WERI-Rb-1 (cell line): Measurements from ENCODE around the gene TRMT112.
"Not testable (repeated sequence)": the region's sequence is repeated elsewhere in the genome, so short reads cannot be mapped to it uniquely, and the experiment has no call there.

Experiments used
- DNase-seq: peaks from one replicate; pipeline ENCODE4 v3.0.0-alpha.2; 2020
- H3K27ac ChIP-seq: fragments of 250-450 bp; sonication (Bioruptor Pico); 2 replicates; pipeline ENCODE4 v1.5.1; 2020; ENCODE audit warnings: mild to moderate bottlenecking, moderate library complexity
- H3K27me3 ChIP-seq: fragments of 250-450 bp; sonication (Bioruptor Pico); 2 replicates; pipeline ENCODE4 v1.5.1; 2021; ENCODE audit warnings: mild to moderate bottlenecking, low read depth, moderate library complexity; ENCODE audit not compliant: insufficient read depth, severe bottlenecking
- H3K36me3 ChIP-seq: fragments of 250-450 bp; sonication (Bioruptor Pico); 2 replicates; pipeline ENCODE4 v1.5.1; 2020; ENCODE audit warnings: mild to moderate bottlenecking, moderate library complexity
- H3K4me3 ChIP-seq: 2 replicates; pipeline ENCODE4 v1.5.1; 2011; ENCODE audit warnings: low read depth, mild to moderate bottlenecking, control low read depth, low read length
- H3K9me3 ChIP-seq: fragments of 250-450 bp; sonication (Bioruptor Pico); 2 replicates; pipeline ENCODE4 v1.5.1; 2021; ENCODE audit warnings: mild to moderate bottlenecking, moderate library complexity; ENCODE audit not compliant: severe bottlenecking
- TF ChIP-seq, protein P1 (sequence below): IDR thresholded peaks from 2 replicates; pipeline ENCODE4 v1.5.1; 2011; ENCODE audit warnings: low read depth, mild to moderate bottlenecking, control low read depth, inconsistent platforms, low read length

Gene TRMT112

DNA sequence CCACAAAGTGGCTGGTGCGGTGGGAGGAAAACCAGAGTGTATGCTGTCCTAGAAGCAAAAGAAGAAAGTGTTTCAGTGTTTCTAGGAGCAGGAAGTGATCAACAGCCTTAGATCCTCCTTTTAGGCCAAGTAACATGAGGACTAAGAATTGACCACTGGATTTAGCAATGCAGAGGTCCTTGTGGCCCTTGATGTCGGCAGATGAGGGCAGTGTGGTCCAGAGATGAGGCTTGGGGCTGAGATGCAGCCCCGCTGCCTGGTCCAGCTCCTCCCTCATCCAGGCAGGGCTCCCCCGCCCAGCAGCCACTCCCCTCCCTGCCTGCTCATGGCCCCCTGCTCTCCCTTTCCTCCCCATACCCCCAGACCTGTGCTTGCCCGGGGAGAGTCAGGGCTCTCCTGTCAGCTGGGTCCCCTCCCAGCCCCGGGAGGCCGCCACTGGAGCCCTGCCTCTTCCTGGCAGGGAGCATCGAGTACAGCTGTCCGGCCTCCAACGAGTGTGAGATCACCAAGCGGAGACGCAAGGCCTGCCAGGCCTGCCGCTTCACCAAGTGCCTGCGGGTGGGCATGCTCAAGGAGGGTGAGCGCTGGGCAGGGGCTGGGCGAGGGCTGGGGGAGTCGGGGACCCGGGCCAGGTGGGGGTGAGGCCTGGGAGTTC is 3.7 kb downstream of the TRMT112 start:
- TF ChIP-seq, protein P1, sequence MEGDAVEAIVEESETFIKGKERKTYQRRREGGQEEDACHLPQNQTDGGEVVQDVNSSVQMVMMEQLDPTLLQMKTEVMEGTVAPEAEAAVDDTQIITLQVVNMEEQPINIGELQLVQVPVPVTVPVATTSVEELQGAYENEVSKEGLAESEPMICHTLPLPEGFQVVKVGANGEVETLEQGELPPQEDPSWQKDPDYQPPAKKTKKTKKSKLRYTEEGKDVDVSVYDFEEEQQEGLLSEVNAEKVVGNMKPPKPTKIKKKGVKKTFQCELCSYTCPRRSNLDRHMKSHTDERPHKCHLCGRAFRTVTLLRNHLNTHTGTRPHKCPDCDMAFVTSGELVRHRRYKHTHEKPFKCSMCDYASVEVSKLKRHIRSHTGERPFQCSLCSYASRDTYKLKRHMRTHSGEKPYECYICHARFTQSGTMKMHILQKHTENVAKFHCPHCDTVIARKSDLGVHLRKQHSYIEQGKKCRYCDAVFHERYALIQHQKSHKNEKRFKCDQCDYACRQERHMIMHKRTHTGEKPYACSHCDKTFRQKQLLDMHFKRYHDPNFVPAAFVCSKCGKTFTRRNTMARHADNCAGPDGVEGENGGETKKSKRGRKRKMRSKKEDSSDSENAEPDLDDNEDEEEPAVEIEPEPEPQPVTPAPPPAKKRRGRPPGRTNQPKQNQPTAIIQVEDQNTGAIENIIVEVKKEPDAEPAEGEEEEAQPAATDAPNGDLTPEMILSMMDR, result no peak
- no peak for DNase-seq
- Histone ChIP-seq H3K9me3 (no peaks in the 10 kb centered on the region), H3K27me3 (no peaks in the 10 kb centered on the region), H3K27ac (no peak overlapping the region), H3K36me3 (peaks cover 14% of the 10 kb centered on the region), H3K4me3 (no peak overlapping the region)

DNA sequence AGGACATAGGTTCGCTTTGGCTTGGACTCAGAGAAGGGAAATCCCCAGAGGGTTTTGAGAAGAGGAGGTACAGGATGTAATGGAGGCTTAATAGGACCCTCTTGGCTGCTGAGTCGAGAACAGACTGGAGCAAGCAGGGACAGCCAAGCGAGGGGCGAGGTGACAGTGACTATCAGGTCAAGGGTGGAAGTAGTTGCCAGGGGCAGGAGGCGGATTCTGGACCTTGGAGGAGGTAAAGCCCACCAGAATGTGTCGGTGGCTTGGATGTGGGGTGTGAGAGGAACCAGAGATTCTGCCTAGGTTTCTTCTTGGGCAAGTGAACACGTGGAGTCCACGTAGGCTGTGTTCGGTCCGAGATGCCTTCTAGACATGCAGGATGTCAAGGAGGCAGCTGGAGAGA is 4.4 kb downstream of the TRMT112 start:
- H3K27me3 ChIP-seq, result no peaks in the 10 kb centered on the region
- H3K36me3 ChIP-seq, result peaks cover 15% of the 10 kb centered on the region
- no peaks in the 10 kb centered on the region for H3K9me3 ChIP-seq
- TF ChIP-seq, protein P1, result no peak
- no peak overlapping the region for H3K27ac ChIP-seq
- no peak for DNase-seq
- no peak overlapping the region for H3K4me3 ChIP-seq

DNA sequence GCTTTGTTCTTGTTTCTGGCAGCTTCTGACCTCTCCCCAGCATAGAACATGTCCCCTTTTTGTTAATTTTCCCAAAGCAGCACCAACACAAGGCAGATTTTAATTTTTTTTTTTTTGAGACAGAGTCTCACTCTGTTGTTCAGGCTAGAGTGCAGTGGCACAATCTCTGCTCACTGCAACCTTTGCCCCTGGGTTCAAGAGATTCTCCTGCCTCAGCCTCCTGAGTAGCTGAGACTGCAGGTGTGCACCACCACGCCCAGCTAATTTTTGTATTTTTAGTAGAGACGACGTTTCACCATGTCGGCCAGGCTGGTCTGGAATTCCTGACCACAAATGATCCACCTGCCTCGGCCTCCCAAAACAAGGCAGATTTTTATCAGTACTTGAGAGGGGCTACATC is 9.6 kb downstream of the TRMT112 start:
- not testable (repeated sequence) for H3K36me3 ChIP-seq, DNase-seq, H3K27me3 ChIP-seq, H3K9me3 ChIP-seq, H3K4me3 ChIP-seq, H3K27ac ChIP-seq

DNA sequence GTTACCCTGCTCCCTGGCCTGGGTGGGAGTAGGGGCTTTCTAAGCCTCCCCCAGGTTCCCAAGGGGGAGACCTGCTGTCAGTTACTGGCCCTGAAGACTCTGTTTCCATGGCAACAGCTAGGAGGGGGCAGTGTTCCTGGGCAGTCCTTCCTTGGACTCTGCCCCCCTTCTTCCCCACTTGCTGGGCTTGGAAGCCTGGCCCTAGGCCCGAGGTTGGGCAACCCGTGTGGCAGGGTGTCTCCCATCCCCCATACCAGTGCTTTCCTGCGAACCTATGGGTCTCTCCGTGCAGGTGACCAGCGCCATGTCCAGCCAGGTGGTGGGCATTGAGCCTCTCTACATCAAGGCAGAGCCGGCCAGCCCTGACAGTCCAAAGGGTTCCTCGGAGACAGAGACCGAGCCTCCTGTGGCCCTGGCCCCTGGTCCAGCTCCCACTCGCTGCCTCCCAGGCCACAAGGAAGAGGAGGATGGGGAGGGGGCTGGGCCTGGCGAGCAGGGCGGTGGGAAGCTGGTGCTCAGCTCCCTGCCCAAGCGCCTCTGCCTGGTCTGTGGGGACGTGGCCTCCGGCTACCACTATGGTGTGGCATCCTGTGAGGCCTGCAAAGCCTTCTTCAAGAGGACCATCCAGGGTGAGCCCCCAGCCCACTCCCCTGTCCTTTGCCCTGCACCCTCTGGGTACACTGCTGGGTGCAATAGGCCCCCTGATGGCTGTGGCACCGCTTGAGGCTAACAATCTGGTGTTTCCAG is 10.3 kb downstream of the TRMT112 start:
- TF ChIP-seq, protein P1, result no peak
- DNase-seq, result no peak
- Histone ChIP-seq H3K36me3 (peaks cover 4% of the 10 kb centered on the region), H3K27me3 (no peaks in the 10 kb centered on the region), H3K9me3 (no peaks in the 10 kb centered on the region), H3K27ac (no peak overlapping the region; the same call in 1 of the 2 replicates), H3K4me3 (peak overlapping the region; percentile 60)

DNA sequence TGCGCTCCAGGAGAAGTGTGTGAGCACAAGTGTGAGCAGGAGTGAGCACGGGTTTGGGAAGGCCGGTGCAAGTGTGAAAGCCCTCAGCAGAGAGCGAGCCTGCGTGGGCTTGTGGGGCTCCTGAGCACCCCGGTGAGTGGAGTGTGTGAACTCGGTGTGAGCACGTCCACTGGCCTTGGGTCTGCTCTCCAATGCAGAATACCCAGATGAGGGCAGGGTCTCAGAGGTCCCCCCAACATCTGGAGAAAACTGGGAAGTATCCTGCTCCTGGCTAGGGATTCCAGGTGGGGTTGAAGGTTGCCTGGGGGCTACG is 10.8 kb downstream of the TRMT112 start:
- no peak for DNase-seq
- TF ChIP-seq, protein P1, result no peak
- Histone ChIP-seq H3K27me3 (no peaks in the 10 kb centered on the region), H3K36me3 (peaks cover 4% of the 10 kb centered on the region), H3K4me3 (peak overlapping the region; percentile 60), H3K9me3 (no peaks in the 10 kb centered on the region), H3K27ac (peak overlapping the region; percentile 79)

DNA sequence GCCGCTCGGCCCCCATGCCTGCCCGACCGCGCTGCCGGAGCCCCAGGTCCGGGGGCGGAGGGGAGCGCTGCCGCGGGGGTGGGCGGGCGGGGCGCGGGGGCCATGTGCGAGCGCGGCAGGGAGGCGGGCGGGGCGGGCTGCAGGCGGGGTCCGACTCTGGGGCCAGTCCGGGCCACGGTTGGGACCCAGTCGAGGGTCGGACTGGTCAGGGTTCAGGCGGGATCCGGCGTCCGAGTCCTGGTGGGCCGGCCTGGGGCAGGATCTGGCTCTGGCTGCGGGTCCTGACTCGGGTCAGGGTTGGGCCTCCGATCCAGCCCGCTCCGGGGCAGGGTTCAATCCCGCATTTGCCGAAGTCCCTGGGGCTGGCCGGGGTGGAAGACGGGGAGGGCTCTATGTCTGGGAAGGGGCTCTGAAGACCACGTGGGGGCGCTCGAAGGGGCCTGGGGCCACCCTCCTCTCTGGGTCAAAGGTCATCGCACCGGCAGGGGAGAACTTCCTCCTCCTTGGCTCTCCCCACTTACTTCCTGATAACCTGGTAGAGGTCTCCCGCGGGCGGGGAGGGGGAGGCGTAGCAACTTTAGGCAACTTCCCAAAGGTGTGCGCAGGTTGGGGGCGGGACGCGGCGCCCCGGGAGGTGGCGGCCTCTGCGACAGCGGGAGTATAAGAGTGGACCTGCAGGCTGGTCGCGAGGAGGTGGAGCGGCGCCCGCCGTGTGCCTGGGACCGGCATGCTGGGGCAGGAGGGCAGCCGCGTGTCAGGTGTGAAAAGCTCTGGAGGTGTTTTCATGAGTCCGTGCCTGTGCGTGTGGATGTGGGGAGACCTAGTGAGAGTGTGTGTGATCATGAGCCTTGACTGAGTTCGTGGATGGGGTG is 11.4 kb downstream of the TRMT112 start:
- Histone ChIP-seq H3K4me3 (peak overlapping the region; percentile 60), H3K36me3 (peaks cover 4% of the 10 kb centered on the region), H3K27me3 (no peaks in the 10 kb centered on the region), H3K27ac (peak overlapping the region; percentile 79), H3K9me3 (no peaks in the 10 kb centered on the region)
- TF ChIP-seq, protein P1, result peak; percentile 55
- DNase-seq, result peak; percentile 83
